ENCODE results near the gene OR13C8. TPM values are rescaled to one million over a fixed set of nuclear protein-coding genes. Genes with fewer than 3 reads are reported as not detected.
"Not testable (repeated sequence)": the region's sequence is repeated elsewhere in the genome, so short reads cannot be mapped to it uniquely, and the experiment has no call there.

OR13C8 gene, protein sequence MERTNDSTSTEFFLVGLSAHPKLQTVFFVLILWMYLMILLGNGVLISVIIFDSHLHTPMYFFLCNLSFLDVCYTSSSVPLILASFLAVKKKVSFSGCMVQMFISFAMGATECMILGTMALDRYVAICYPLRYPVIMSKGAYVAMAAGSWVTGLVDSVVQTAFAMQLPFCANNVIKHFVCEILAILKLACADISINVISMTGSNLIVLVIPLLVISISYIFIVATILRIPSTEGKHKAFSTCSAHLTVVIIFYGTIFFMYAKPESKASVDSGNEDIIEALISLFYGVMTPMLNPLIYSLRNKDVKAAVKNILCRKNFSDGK
- total RNA-seq, result not detected

DNA sequence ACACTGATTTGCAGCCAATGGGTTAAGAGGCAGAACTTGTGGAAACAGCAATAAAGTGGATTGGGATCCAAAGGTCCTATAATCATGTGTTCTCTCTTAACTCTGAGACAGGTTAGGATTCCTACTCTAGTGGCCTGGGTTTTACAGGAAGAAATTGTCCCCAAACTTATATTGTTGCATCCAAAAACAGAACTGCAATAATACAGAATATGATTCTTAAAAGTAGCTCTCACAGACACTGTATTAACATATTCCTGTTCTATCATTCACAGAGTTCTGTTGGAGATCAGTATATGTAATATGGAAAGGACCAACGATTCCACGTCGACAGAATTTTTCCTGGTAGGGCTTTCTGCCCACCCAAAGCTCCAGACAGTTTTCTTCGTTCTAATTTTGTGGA is at the start of gene OR13C8:
TSS of gene OR13C8 (plus strand) at position 301 of the 400 bp plus-strand sequence. CDS start at position 301, 0 bp downstream.
- TF ChIP-seq POLR2A (IDR thresholded peaks at IDR 0.05) (no peak), CTCF (IDR thresholded peaks at IDR 0.05) (no peak), EP300 (IDR thresholded peaks at IDR 0.05) (no peak)
- no peak within 1 kb of the TSS for H3K27ac ChIP-seq
- no peaks in the 10 kb centered on the region for H3K27me3 ChIP-seq
- peaks cover 0 to 16% (median 0%) of the 10 kb centered on the region in 4 donors for H3K9me3 ChIP-seq
- WGBS, 2 donors, result 90 to 96% methylated on average over 4 of the region's 4 CpGs
- DNase-seq (ENCODE audit: low spot score in 2 of 2), result no peak
- no peak within 1 kb of the TSS for H3K4me3 ChIP-seq
- H3K4me1 ChIP-seq, result no peaks in the 10 kb centered on the region
- H3K36me3 ChIP-seq, result no peaks in the 10 kb centered on the region

DNA sequence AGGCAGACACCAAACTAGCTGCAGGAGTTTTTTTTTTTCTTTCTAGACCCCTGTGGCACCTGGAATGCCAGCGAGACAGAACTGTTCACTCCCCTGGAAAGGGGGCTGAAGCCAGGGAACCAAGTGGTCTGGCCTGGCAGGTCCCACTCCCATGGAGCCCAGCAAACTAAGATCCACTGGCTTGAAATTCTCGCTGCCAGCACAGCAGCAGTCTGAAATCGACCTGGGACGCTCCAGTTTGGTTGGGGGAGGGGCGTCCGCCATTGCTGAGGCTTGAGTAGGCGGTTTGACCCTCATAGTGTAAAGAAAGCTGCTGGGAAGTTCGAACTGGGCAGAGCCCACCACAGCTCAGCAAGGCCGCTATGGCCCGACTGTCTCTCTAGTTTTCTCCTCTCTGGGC is 48.7 kb upstream of the OR13C8 start:
- not testable (repeated sequence) for DNase-seq (ENCODE audit: low spot score in 2 of 2)

GRCh38 chr9:104527109-104527508 is 41.9 kb upstream of the OR13C8 start, which contains the start of gene OR13C4:
Gene OR13C4, minus strand, starts transcription at chr9:104527209. Its CDS starts 0 bp downstream, at chr9:104527209.
- TF ChIP-seq EP300 (IDR thresholded peaks at IDR 0.05) (no peak), CTCF (IDR thresholded peaks at IDR 0.05) (no peak), POLR2A (IDR thresholded peaks at IDR 0.05) (no peak)
- Histone ChIP-seq H3K27me3 (no peaks in the 10 kb centered on the region), H3K36me3 (no peaks in the 10 kb centered on the region), H3K4me3 (no peak within 1 kb of the TSS), H3K27ac (no peak within 1 kb of the TSS), H3K4me1 (no peaks in the 10 kb centered on the region), H3K9me3 (peaks cover 0 to 3% (median 0%) of the 10 kb centered on the region in 4 donors)
- no peak for DNase-seq (ENCODE audit: low spot score in 2 of 2)

More for the DNA sequence above, 48.7 kb upstream of the OR13C8 start:
- not testable (repeated sequence) for H3K27me3 ChIP-seq, H3K27ac ChIP-seq, H3K4me1 ChIP-seq, H3K4me3 ChIP-seq, H3K9me3 ChIP-seq, H3K36me3 ChIP-seq
- 86 to 100% methylated on average over 4 to 10 of the region's 10 CpGs for WGBS, 2 donors

DNA sequence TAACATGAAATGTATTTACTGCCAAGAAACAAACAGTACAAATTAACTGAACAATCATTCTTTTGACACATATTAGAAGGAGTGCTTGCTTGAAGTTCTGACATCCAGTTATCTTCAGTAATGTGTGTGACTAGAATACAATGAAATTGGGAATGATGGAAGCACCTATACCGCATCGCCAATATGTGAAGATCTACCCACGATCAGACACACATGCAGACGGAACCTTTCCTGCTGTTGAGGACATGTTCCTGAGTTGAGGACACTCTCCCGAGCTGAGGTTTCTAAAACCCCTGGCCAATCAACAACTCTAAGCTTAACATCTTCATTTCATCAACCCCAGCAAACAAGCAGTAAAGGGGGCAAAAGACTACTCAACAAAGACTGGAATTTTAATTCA is 32.2 kb upstream of the OR13C8 start, which contains the start of gene OR13C3:
TSS of gene OR13C3 (minus strand) at position 101 of the 400 bp plus-strand sequence. CDS start 133 bp downstream, outside the sequence.
- Histone ChIP-seq H3K4me3 (no peak within 1 kb of the TSS), H3K27me3 (no peaks in the 10 kb centered on the region), H3K36me3 (no peaks in the 10 kb centered on the region), H3K9me3 (no peaks in the 10 kb centered on the region), H3K4me1 (no peaks in the 10 kb centered on the region), H3K27ac (no peak within 1 kb of the TSS)
- no peak for DNase-seq (ENCODE audit: low spot score in 2 of 2)
- TF ChIP-seq CTCF (IDR thresholded peaks at IDR 0.05) (no peak), POLR2A (IDR thresholded peaks at IDR 0.05) (no peak), EP300 (IDR thresholded peaks at IDR 0.05) (no peak)
- 90 to 93% methylated on average over 5 of the region's 5 CpGs for WGBS, 2 donors

- Histone ChIP-seq H3K4me1 (no peaks in the 10 kb centered on the region), H3K36me3 (no peaks in the 10 kb centered on the region), H3K27me3 (no peaks in the 10 kb centered on the region), H3K9me3 (no peaks in the 10 kb centered on the region), H3K4me3 (no peak overlapping the region), H3K27ac (no peak overlapping the region)
- WGBS, 2 donors, result 54 to 63% methylated on average over 1 of the region's 1 CpG
- no peak for TF ChIP-seq CTCF (IDR thresholded peaks at IDR 0.05)
- TF ChIP-seq EP300 (IDR thresholded peaks at IDR 0.05), result no peak
- no peak for TF ChIP-seq POLR2A (IDR thresholded peaks at IDR 0.05)
- DNase-seq (ENCODE audit: low spot score in 2 of 2), result no peak
These were observed 29.7 kb upstream of the OR13C8 start for GRCh38 chr9:104539275-104539674.

Data from tibial nerve (tissue), 4 donors.